ENCODE measurements around the gene TJP1. TPM values are rescaled to one million over a fixed set of nuclear protein-coding genes. Genes with fewer than 3 reads are reported as not detected.
"Not testable (repeated sequence)": the region's sequence is repeated elsewhere in the genome, so short reads cannot be mapped to it uniquely, and the experiment has no call there.

The TJP1 gene
- total RNA-seq, 2 donors from 2014 or later: 86.9 to 110 TPM

DNA sequence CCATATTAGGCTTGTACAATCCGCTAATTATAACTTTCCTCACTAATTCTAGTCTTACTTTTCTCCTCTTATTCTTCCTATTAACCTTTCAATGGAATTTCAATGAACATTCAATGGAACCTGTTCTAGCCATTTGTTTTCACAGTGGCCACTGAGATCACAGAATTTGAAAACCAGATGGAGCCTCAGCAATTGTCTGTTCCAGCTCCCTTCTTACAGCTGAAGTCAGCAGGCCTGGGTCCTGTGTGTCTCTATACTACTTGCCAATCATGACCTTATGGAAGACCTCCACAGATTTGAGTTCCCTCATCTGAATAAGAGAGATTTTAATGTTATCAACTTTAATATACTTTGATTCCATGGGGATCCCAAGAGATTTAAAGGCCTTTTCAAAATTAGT, 36.6 kb downstream of the TJP1 start:
- Histone ChIP-seq H3K4me3 (no peak overlapping the region), H3K27me3 (no peaks in the 10 kb centered on the region), H3K9me3 (no peaks in the 10 kb centered on the region), H3K36me3 (no peaks in the 10 kb centered on the region), H3K27ac (no peak overlapping the region), H3K4me1 (peaks cover 0 to 20% of the 10 kb centered on the region in 2 donors)
- TF ChIP-seq, protein P1, sequence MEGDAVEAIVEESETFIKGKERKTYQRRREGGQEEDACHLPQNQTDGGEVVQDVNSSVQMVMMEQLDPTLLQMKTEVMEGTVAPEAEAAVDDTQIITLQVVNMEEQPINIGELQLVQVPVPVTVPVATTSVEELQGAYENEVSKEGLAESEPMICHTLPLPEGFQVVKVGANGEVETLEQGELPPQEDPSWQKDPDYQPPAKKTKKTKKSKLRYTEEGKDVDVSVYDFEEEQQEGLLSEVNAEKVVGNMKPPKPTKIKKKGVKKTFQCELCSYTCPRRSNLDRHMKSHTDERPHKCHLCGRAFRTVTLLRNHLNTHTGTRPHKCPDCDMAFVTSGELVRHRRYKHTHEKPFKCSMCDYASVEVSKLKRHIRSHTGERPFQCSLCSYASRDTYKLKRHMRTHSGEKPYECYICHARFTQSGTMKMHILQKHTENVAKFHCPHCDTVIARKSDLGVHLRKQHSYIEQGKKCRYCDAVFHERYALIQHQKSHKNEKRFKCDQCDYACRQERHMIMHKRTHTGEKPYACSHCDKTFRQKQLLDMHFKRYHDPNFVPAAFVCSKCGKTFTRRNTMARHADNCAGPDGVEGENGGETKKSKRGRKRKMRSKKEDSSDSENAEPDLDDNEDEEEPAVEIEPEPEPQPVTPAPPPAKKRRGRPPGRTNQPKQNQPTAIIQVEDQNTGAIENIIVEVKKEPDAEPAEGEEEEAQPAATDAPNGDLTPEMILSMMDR (IDR thresholded peaks at IDR 0.05): no peak
- DNase-seq (ENCODE audit: low spot score): no peak

DNA sequence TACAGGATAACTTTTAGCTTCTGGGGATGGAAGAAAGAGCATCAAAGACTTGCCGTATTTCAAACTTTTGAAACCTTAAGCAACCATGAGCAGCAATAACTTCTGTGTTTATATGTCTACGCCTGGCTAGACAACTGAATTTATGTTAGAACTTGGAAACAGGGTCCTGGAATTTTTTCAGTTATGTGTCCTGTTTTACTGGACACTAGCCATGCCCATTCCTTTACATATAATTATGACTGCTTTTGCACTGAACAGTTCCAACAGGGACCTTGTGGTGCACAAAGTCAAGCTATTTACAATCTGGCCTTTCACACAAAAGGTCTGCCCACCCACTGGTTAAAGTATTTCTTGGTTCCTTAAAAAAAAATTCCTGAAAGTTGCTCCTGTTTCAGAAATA, 37.1 kb downstream of the TJP1 start:
- Histone ChIP-seq H3K27me3 (no peaks in the 10 kb centered on the region), H3K36me3 (no peaks in the 10 kb centered on the region), H3K4me1 (peaks cover 0 to 20% of the 10 kb centered on the region in 2 donors), H3K27ac (no peak overlapping the region), H3K9me3 (no peaks in the 10 kb centered on the region), H3K4me3 (no peak overlapping the region)
- TF ChIP-seq, protein P1 (IDR thresholded peaks at IDR 0.05): no peak
- DNase-seq (ENCODE audit: low spot score): no peak

- H3K27ac ChIP-seq: no peak overlapping the region
- DNase-seq (ENCODE audit: low spot score): no peak
- no peaks in the 10 kb centered on the region for H3K36me3 ChIP-seq
- no peaks in the 10 kb centered on the region for H3K27me3 ChIP-seq
- no peaks in the 10 kb centered on the region for H3K9me3 ChIP-seq
- peaks cover 0 to 25% of the 10 kb centered on the region in 2 donors for H3K4me1 ChIP-seq
- no peak overlapping the region for H3K4me3 ChIP-seq
- TF ChIP-seq, protein P1 (IDR thresholded peaks at IDR 0.05): no peak
Measured at GRCh38 chr15:29784413-29784812, 37.9 kb downstream of the TJP1 start.

- not testable (repeated sequence) for H3K9me3 ChIP-seq; H3K36me3 ChIP-seq; H3K27me3 ChIP-seq; H3K4me3 ChIP-seq; DNase-seq (ENCODE audit: low spot score); H3K27ac ChIP-seq
- H3K4me1 ChIP-seq: peaks cover 0 to 37% of the 10 kb centered on the region in 2 donors
Measured at GRCh38 chr15:29782816-29783215, 39.5 kb downstream of the TJP1 start.

- no peak for DNase-seq (ENCODE audit: low spot score)
- H3K4me1 ChIP-seq: peaks cover 0 to 54% of the 10 kb centered on the region in 2 donors
Measured at GRCh38 chr15:29778382-29778781, 43.9 kb downstream of the TJP1 start.

DNA sequence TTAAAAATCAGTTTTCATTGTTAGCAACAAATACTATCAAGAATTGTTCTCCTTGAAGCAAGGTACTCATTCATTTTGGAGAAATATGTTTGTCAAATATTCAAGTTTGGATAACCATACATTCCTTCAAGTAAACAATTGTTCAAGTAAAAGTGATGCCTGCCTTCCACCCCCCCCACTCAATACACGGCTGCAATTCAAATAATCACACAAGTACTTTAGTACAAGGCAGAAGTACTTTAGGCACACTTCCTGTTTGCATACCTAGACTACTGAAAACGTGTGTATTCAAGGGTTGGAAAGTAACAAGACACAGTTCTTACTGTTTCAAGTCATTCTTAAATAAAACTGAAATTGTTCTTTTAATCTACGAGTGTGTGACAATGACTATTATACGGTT, 45.4 kb downstream of the TJP1 start:
- DNase-seq (ENCODE audit: low spot score): no peak
- Histone ChIP-seq H3K36me3 (peaks cover 1% of the 10 kb centered on the region), H3K4me1 (peaks cover 0 to 64% of the 10 kb centered on the region in 2 donors), H3K27me3 (no peaks in the 10 kb centered on the region), H3K27ac (no peak overlapping the region), H3K9me3 (no peaks in the 10 kb centered on the region), H3K4me3 (no peak overlapping the region)
- TF ChIP-seq, protein P1 (IDR thresholded peaks at IDR 0.05): no peak

More at GRCh38 chr15:29778382-29778781, 43.9 kb downstream of the TJP1 start:
- Histone ChIP-seq H3K36me3 (no peaks in the 10 kb centered on the region), H3K27me3 (no peaks in the 10 kb centered on the region), H3K9me3 (no peaks in the 10 kb centered on the region), H3K27ac (no peak overlapping the region), H3K4me3 (no peak overlapping the region)
- TF ChIP-seq, protein P1 (IDR thresholded peaks at IDR 0.05): no peak

Measured in right atrium auricular region (tissue), 2 donors.